CD14-positive monocyte (primary cell): ENCODE results near the gene MATK. TPM values are rescaled to one million over a fixed set of nuclear protein-coding genes. Genes with fewer than 3 reads are reported as not detected.

Experiments
- DNase-seq, 3 donors: peaks; one replicate each; pipeline ENCODE4 v3.0.0-alpha.2; 2011 to 2022
- H2AFZ ChIP-seq: 2 replicates; pipeline ENCODE4 v1.6.0; 2012; ENCODE audit warnings: mild to moderate bottlenecking, low read depth, low read length, inconsistent platforms; ENCODE audit not compliant: insufficient read depth, poor library complexity, severe bottlenecking
- H3K27ac ChIP-seq, 2 donors: 1 replicate in 1 of 2; 2 replicates in 1 of 2; pipeline ENCODE4 v1.5.1; 2012 to 2013; ENCODE audit warnings: low read length in 2 of 2, control low read depth in 1 of 2, inconsistent platforms in 1 of 2, low read depth in 1 of 2, mild to moderate bottlenecking in 1 of 2
- H3K27me3 ChIP-seq, 2 donors: one replicate each; pipeline versions ENCODE4 v1.6.0 to v1.6.1; 2011 to 2013; ENCODE audit warnings: low read length in 2 of 2; ENCODE audit not compliant: control insufficient read depth in 2 of 2, insufficient read depth in 2 of 2
- H3K36me3 ChIP-seq, 2 donors: replicated peaks in 1 of 2; 1 replicate in 1 of 2; 2 replicates in 1 of 2; pipeline versions ENCODE4 v1.5.1 to v1.6.1; 2012 to 2013; ENCODE audit warnings: low read length in 2 of 2, control low read depth in 1 of 2, inconsistent platforms in 1 of 2, mild to moderate bottlenecking in 1 of 2; ENCODE audit not compliant: insufficient read depth in 2 of 2, control insufficient read depth in 1 of 2
- H3K4me1 ChIP-seq, 2 donors: 1 replicate in 1 of 2; 2 replicates in 1 of 2; pipeline versions ENCODE4 v1.5.1 to v1.6.1; 2012 to 2013; ENCODE audit warnings: low read length in 2 of 2, control low read depth in 1 of 2, inconsistent platforms in 1 of 2, mild to moderate bottlenecking in 1 of 2, moderate library complexity in 1 of 2; ENCODE audit not compliant: insufficient read depth in 2 of 2, control insufficient read depth in 1 of 2
- H3K4me2 ChIP-seq: replicated peaks from 2 replicates; pipeline ENCODE3; 2012; ENCODE audit warnings: low read length, moderate library complexity, mild to moderate bottlenecking; ENCODE audit not compliant: poor library complexity, severe bottlenecking; ENCODE audit errors: extremely low read depth
- H3K4me3 ChIP-seq, 3 experiments: fragments of 200-600 bp in 1 of 3; sonication (generic) in 1 of 3; replicated peaks in 1 of 3; 1 replicate in 2 of 3; 2 replicates in 1 of 3; pipeline ENCODE4 v1.5.1; 2011 to 2013; ENCODE audit warnings: low read length in 3 of 3, mild to moderate bottlenecking in 3 of 3, control low read depth in 2 of 3, low read depth in 2 of 3, inconsistent platforms in 1 of 3, moderate library complexity in 1 of 3
- H3K79me2 ChIP-seq: 2 replicates; pipeline ENCODE4 v1.6.0; 2012; ENCODE audit warnings: mild to moderate bottlenecking, control low read depth, inconsistent platforms, low read length, moderate library complexity; ENCODE audit not compliant: insufficient read depth
- H3K9ac ChIP-seq: 2 replicates; pipeline ENCODE4 v1.6.0; 2017; ENCODE audit warnings: low read length, mild to moderate bottlenecking; ENCODE audit not compliant: insufficient read depth, poor library complexity, severe bottlenecking
- H3K9me3 ChIP-seq, 2 donors: replicated peaks in 1 of 2; 1 replicate in 1 of 2; 2 replicates in 1 of 2; pipeline versions ENCODE4 v1.5.1 to v1.6.1; 2012 to 2013; ENCODE audit warnings: low read length in 2 of 2, control low read depth in 1 of 2; ENCODE audit not compliant: control insufficient read depth in 1 of 2, insufficient read depth in 1 of 2
- H4K20me1 ChIP-seq: 2 replicates; pipeline ENCODE4 v1.6.0; 2012; ENCODE audit warnings: mild to moderate bottlenecking, low read length, control low read depth, moderate library complexity; ENCODE audit not compliant: insufficient read depth
- H3K27ac Mint-ChIP-seq, 7 donors: one replicate each; pipeline ENCODE4 v1.8.0; 2020; ENCODE audit warnings: mild to moderate bottlenecking in 7 of 7, mixed read lengths in 7 of 7, moderate library complexity in 6 of 7, inconsistent platforms in 2 of 7
- H3K27me3 Mint-ChIP-seq, 3 donors: one replicate each; pipeline ENCODE4 v1.8.0; 2021 to 2022; ENCODE audit warnings: low read depth in 3 of 3, mild to moderate bottlenecking in 3 of 3, mixed read lengths in 3 of 3, moderate library complexity in 3 of 3, inconsistent platforms in 1 of 3
- H3K36me3 Mint-ChIP-seq, 2 donors: one replicate each; pipeline ENCODE4 v1.8.0; 2020; ENCODE audit warnings: mixed read lengths in 2 of 2, inconsistent platforms in 1 of 2, mild to moderate bottlenecking in 1 of 2
- H3K4me1 Mint-ChIP-seq: one replicate; pipeline ENCODE4 v1.8.0; 2020; ENCODE audit warnings: mild to moderate bottlenecking, mixed read lengths
- H3K4me3 Mint-ChIP-seq, 2 donors: one replicate each; pipeline ENCODE4 v1.8.0; 2020; ENCODE audit warnings: mild to moderate bottlenecking in 2 of 2, mixed read lengths in 2 of 2, moderate library complexity in 1 of 2
- H3K9me3 Mint-ChIP-seq, 7 donors: one replicate each; pipeline ENCODE4 v1.8.0; 2020 to 2022; ENCODE audit warnings: mixed read lengths in 7 of 7, mild to moderate bottlenecking in 6 of 7, moderate library complexity in 6 of 7, inconsistent platforms in 2 of 7
- CTCF ChIP-seq: fragments of 200-600 bp; IDR thresholded peaks from one replicate; pipeline ENCODE4 v1.8.0; 2022; ENCODE audit warnings: antibody characterized with exemption, mild to moderate bottlenecking
- WGBS: methylation state at CpG from one replicate; pipeline ENCODE4 v1.1.5; 2013; ENCODE audit warnings: missing lambda C conversion rate; ENCODE audit not compliant: insufficient coverage; 5-methylcytosine and 5-hydroxymethylcytosine counted together
- intact Hi-C, 2 donors: fragments of 100-400 bp; cut with micrococcal nuclease; formaldehyde crosslinking; loops; one replicate each; pipeline versions ENCODE4 v1.15.0 to v1.15.1; 2023
- polyA plus RNA-seq, 3 donors: library from polyadenylated mRNA; depleted of rRNA in 1 of 3; unstranded in 2 of 3; stranded (reverse) in 1 of 3; fragments of 300-500 nt in 2 of 3; fragments of >200 nt in 1 of 3; fragmentation: Illumina TruSeq in 2 of 3; gene quantifications; 1 replicate in 2 of 3; 2 replicates in 1 of 3; pipeline ENCODE4 v1.2.3, GENCODE V29; 2012 to 2021

MATK gene
- polyA plus RNA-seq, 3 donors: 0.20 to 0.44 (median 0.35) TPM

DNA sequence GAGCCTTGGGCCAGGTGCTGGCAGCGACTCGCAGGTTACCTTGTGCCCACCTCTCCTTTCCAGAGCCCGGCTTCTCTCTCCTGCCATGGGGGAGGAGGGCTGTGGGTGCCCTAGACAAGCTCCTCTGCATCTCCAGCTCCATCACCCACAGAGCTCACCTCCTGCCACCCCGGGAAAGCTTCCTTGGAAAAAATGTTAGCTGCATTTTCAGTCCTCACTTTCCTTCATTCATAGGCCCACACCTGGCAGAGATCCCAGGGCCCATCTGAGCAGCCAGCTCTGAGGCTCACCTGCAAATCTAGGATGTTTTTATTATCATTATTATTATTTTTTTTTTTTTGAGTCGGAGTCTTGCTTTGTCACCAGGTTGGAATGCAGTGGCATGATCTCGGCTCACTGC lies 45.8 kb upstream of the MATK start:
- H3K36me3 ChIP-seq: no peaks in the 10 kb centered on the region
- no peak overlapping the region for H3K4me3 ChIP-seq
- H3K27ac ChIP-seq: no peak overlapping the region
- Mint-ChIP-seq H3K9me3 (peaks cover 0 to 6% (median 3%) of the 10 kb centered on the region in 7 donors), H3K27ac (no peak overlapping the region), H3K4me3 (no peak overlapping the region), H3K27me3 (peaks cover 2 to 10% (median 2%) of the 10 kb centered on the region in 3 donors), H3K4me1 (peaks cover 4% of the 10 kb centered on the region), H3K36me3 (no peaks in the 10 kb centered on the region)
- H3K4me2 ChIP-seq: no peak overlapping the region
- no peak overlapping the region for H3K9ac ChIP-seq
- H2AFZ ChIP-seq: no peak overlapping the region
- TF ChIP-seq CTCF: no peak
- peaks cover 0 to 7% of the 10 kb centered on the region in 2 donors for H3K4me1 ChIP-seq
- H4K20me1 ChIP-seq: no peaks in the 10 kb centered on the region
- no CpG with 5 or more reads among the region's 6 CpGs for WGBS
- H3K27me3 ChIP-seq: no peaks in the 10 kb centered on the region
- DNase-seq: no peak
- no peaks in the 10 kb centered on the region for H3K79me2 ChIP-seq
- intact Hi-C loops: no loop called here
- H3K9me3 ChIP-seq: peaks cover 2% of the 10 kb centered on the region in 2 donors

DNA sequence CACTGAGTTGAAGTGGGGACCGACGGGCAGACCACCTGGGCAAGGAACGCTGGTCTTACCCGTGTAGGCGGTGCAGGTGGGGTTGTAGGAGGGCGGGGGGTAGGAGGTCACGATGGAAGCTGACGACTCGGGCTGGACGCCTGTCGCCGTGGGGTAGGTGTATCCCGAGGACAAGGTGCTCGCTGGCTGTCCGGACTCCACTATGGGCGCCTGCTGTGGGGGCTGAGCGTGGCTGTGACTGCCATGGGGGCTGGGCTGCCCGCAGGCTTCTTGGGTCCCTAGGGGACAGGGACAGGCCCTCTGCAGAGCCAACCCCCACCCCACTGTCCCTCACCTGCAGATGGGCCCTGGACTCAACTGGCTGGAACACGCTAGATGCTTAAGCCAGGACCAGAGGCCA lies 45.4 kb upstream of the MATK start:
- H3K9me3 Mint-ChIP-seq: peaks cover 0 to 4% (median 0%) of the 10 kb centered on the region in 7 donors
- no peaks in the 10 kb centered on the region for H4K20me1 ChIP-seq
- H3K4me3 ChIP-seq: no peak overlapping the region
- H2AFZ ChIP-seq: no peak overlapping the region
- H3K36me3 ChIP-seq: no peaks in the 10 kb centered on the region
- no peaks in the 10 kb centered on the region for H3K9me3 ChIP-seq
- no peak overlapping the region for H3K27ac ChIP-seq
- H3K4me1 ChIP-seq: peaks cover 0 to 7% of the 10 kb centered on the region in 2 donors
- no peak overlapping the region for H3K4me2 ChIP-seq
- no peak for DNase-seq
- H3K4me1 Mint-ChIP-seq: peaks cover 4% of the 10 kb centered on the region
- peaks cover 2 to 10% (median 2%) of the 10 kb centered on the region in 3 donors for H3K27me3 Mint-ChIP-seq
- H3K79me2 ChIP-seq: no peaks in the 10 kb centered on the region
- no peaks in the 10 kb centered on the region for H3K36me3 Mint-ChIP-seq
- TF ChIP-seq CTCF: no peak
- 87% methylated on average over 10 of the region's 19 CpGs for WGBS
- no peak overlapping the region for H3K4me3 Mint-ChIP-seq
- intact Hi-C loops: no loop called here
- no peak overlapping the region for H3K9ac ChIP-seq
- peak overlapping the region in 1 of 7 donors; percentile 35 for H3K27ac Mint-ChIP-seq
- H3K27me3 ChIP-seq: no peaks in the 10 kb centered on the region
